HEK293 (cell line): Measurements from ENCODE around the gene MFGE8.
A peak's percentile ranks its signal among the peaks of the same experiment; 100 is the strongest.

Source experiments
- CTCF ChIA-PET: fragments of 350-600 bp; formaldehyde crosslinking; extraction: SDS; loops from one replicate; lab custom pipeline; 2021; ENCODE audit warnings: antibody characterized with exemption; lab: Yijun Ruan, JAX
- POLR2A ChIA-PET: fragments of 300-600 bp; formaldehyde crosslinking; extraction: SDS; loops from one replicate; lab custom pipeline; 2020; ENCODE audit warnings: antibody characterized with exemption, inconsistent platforms; lab: Yijun Ruan, JAX
- H3K27ac ChIP-seq: fragments of 200-500 bp; sonication (Bioruptor generic); 2 replicates; pipeline ENCODE4 v1.5.1; 2014; ENCODE audit warnings: low read depth, low read length, control low read depth, inconsistent platforms; ENCODE audit errors: extremely low read depth
- H3K36me3 ChIP-seq, 2 experiments: fragments of 200-500 bp in 1 of 2; sonication (Bioruptor generic) in 1 of 2; 1 replicate in 1 of 2; 2 replicates in 1 of 2; pipeline ENCODE4 v1.5.1; 2014 to 2017; ENCODE audit warnings: inconsistent platforms in 2 of 2, low read length in 2 of 2; ENCODE audit not compliant: control insufficient read depth in 2 of 2, insufficient read depth in 1 of 2
- H3K4me1 ChIP-seq: fragments of 200-500 bp; sonication (Bioruptor generic); 2 replicates; pipeline ENCODE4 v1.5.1; 2014; ENCODE audit warnings: mild to moderate bottlenecking, low read length, inconsistent platforms; ENCODE audit not compliant: control insufficient read depth, insufficient read depth
- H3K4me3 ChIP-seq: 2 replicates; pipeline ENCODE4 v1.5.1; 2011; ENCODE audit warnings: low read depth, mild to moderate bottlenecking, control low read depth, low read length, moderate library complexity
- H3K9me3 ChIP-seq: fragments of 200-500 bp; sonication (Bioruptor generic); 2 replicates; pipeline ENCODE4 v1.5.1; 2014; ENCODE audit warnings: low read depth, low read length, inconsistent platforms; ENCODE audit not compliant: control insufficient read depth, insufficient read depth
- EGR2 ChIP-seq: fragments of 450-650 bp; formaldehyde crosslinking; IDR thresholded peaks from 2 replicates; pipeline ENCODE4 v1.5.1; 2016; ENCODE audit warnings: low read depth, missing biosample characterization, missing genetic modification characterization
- GLIS2 ChIP-seq: fragments of 450-650 bp; formaldehyde crosslinking; IDR thresholded peaks from 2 replicates; pipeline ENCODE4 v1.5.1; 2016; ENCODE audit warnings: missing biosample characterization, missing genetic modification characterization
- PRDM2 ChIP-seq: fragments of 450-650 bp; formaldehyde crosslinking; IDR thresholded peaks from 2 replicates; pipeline ENCODE4 v1.5.1; 2016; ENCODE audit warnings: missing biosample characterization, missing genetic modification characterization, borderline replicate concordance
- REPIN1 ChIP-seq: fragments of 450-650 bp; formaldehyde crosslinking; IDR thresholded peaks from 2 replicates; pipeline ENCODE4 v1.5.1; 2017; ENCODE audit warnings: missing biosample characterization, missing genetic modification characterization, low read depth
- YY2 ChIP-seq: fragments of 450-650 bp; formaldehyde crosslinking; IDR thresholded peaks from 2 replicates; pipeline ENCODE4 v1.5.1; 2016; ENCODE audit warnings: missing biosample characterization, missing genetic modification characterization
- ZBTB7A ChIP-seq: fragments of 450-650 bp; formaldehyde crosslinking; IDR thresholded peaks from 2 replicates; pipeline ENCODE4 v1.5.1; 2016; ENCODE audit warnings: low read depth, missing biosample characterization, missing genetic modification characterization
- ZIC2 ChIP-seq: fragments of 450-650 bp; formaldehyde crosslinking; IDR thresholded peaks from 2 replicates; pipeline ENCODE4 v1.5.1; 2016; ENCODE audit warnings: missing biosample characterization, missing genetic modification characterization
- ZNF133 ChIP-seq: fragments of 450-650 bp; formaldehyde crosslinking; IDR thresholded peaks from 2 replicates; pipeline ENCODE4 v1.5.1; 2016; ENCODE audit warnings: missing biosample characterization, missing genetic modification characterization
- ZNF18 ChIP-seq: fragments of 450-650 bp; formaldehyde crosslinking; IDR thresholded peaks from 2 replicates; pipeline ENCODE4 v1.5.1; 2016; ENCODE audit warnings: missing biosample characterization, missing genetic modification characterization
- ZNF302 ChIP-seq: fragments of 450-650 bp; formaldehyde crosslinking; IDR thresholded peaks from 2 replicates; pipeline ENCODE4 v1.5.1; 2016; ENCODE audit warnings: missing biosample characterization, missing genetic modification characterization, low read depth
- ZNF350 ChIP-seq: fragments of 450-650 bp; formaldehyde crosslinking; IDR thresholded peaks from 2 replicates; pipeline ENCODE4 v1.5.0; 2017; ENCODE audit warnings: missing biosample characterization, mild to moderate bottlenecking, missing genetic modification characterization
- ZNF521 ChIP-seq: fragments of 450-650 bp; formaldehyde crosslinking; IDR thresholded peaks from 2 replicates; pipeline ENCODE4 v1.5.1; 2017; ENCODE audit warnings: missing biosample characterization, mild to moderate bottlenecking, missing genetic modification characterization
- ZNF701 ChIP-seq: fragments of 450-650 bp; formaldehyde crosslinking; IDR thresholded peaks from 2 replicates; pipeline ENCODE4 v1.5.1; 2016; ENCODE audit warnings: missing biosample characterization, missing genetic modification characterization
- ZSCAN23 ChIP-seq: fragments of 450-650 bp; formaldehyde crosslinking; IDR thresholded peaks from 2 replicates; pipeline ENCODE4 v1.5.1; 2016; ENCODE audit warnings: missing biosample characterization, missing genetic modification characterization
- ZSCAN4 ChIP-seq: fragments of 450-650 bp; formaldehyde crosslinking; IDR thresholded peaks from 2 replicates; pipeline ENCODE4 v1.5.1; 2017; ENCODE audit warnings: missing biosample characterization, missing genetic modification characterization

The MFGE8 gene

GRCh38 chr15:88900982-88901418 lies 12.2 kb downstream of the MFGE8 start:
- POLR2A ChIA-PET = interaction anchor here (0.9 kb wide), 1 partner anchor 11 kb away, joined by 3 read pairs; no protein-coding TSS in a partner anchor

GRCh38 chr15:88900309-88900981 lies 12.7 kb downstream of the MFGE8 start:
- Histone ChIP-seq H3K4me1 (peaks cover 14% of the 10 kb centered on the region), H3K27ac (no peak overlapping the region), H3K36me3 (peaks cover 11 to 58% of the 10 kb centered on the region in 2 experiments; a peak in 2 of 3 replicates), H3K9me3 (no peaks in the 10 kb centered on the region), H3K4me3 (no peak overlapping the region)
- TF ChIP-seq YY2 (tag by site-specific recombination) (no peak), REPIN1 (tag by site-specific recombination) (no peak), GLIS2 (tag by site-specific recombination) (0 out of 2 replicates have a peak, but pooled peaks have one; percentile 38), PRDM2 (tag by site-specific recombination) (no peak), ZBTB7A (tag by site-specific recombination) (no peak), ZIC2 (tag by site-specific recombination) (peak; percentile 85), ZNF350 (tag by site-specific recombination) (no peak), EGR2 (no peak), ZNF133 (no peak)
- ChIA-PET POLR2A (interaction anchor here (0.9 kb wide), 1 partner anchor 12 kb away, joined by 3 read pairs; no protein-coding TSS in a partner anchor), CTCF (interaction anchor here (0.6 to 1.4 kb wide), 6 partner anchors 11 to 411 kb away, joined by 3 to 6 read pairs (median 4); no protein-coding TSS in a partner anchor)

More at GRCh38 chr15:88900982-88901418, 12.2 kb downstream of the MFGE8 start:
- Histone ChIP-seq H3K9me3 (no peaks in the 10 kb centered on the region), H3K4me1 (peaks cover 14% of the 10 kb centered on the region), H3K27ac (no peak overlapping the region), H3K4me3 (no peak overlapping the region)
- CTCF ChIA-PET = interaction anchor here (0.6 to 1.4 kb wide), 6 partner anchors 22 to 348 kb away, joined by 3 to 6 read pairs (median 3); no protein-coding TSS in a partner anchor
- TF ChIP-seq ZSCAN4 (tag by site-specific recombination) = peak; percentile 98
- TF ChIP-seq ZNF302 (tag by site-specific recombination) = no peak
- peak; percentile 68; the same call in 1 of the 2 replicates for TF ChIP-seq ZNF18
- no peak for TF ChIP-seq ZNF701 (tag by site-specific recombination)
- no peak for TF ChIP-seq ZNF521 (tag by site-specific recombination)
- TF ChIP-seq ZSCAN23 (tag by site-specific recombination) = 0 out of 2 replicates have a peak, but pooled peaks have one; percentile 36
- TF ChIP-seq, all 188 proteins: peak for 3
- peaks cover 11 to 64% of the 10 kb centered on the region in 2 experiments; a peak in 2 of 3 replicates for H3K36me3 ChIP-seq
